Breast epithelium (tissue), 3 donors: ENCODE results near the gene MKRN1.

Experiments used
- POLR2AphosphoS5 ChIP-seq, 3 donors: sonication (generic); formaldehyde crosslinking; IDR thresholded peaks; one replicate each; pipeline ENCODE4 v1.6.1; 2017; ENCODE audit warnings: antibody characterized with exemption in 3 of 3
- TF ChIP-seq, protein P1 (sequence below), 3 donors: fragments of 450-650 bp; IDR thresholded peaks; one replicate each; pipeline ENCODE4 v1.5.1; 2016 to 2017; ENCODE audit warnings: antibody characterized with exemption in 3 of 3, mild to moderate bottlenecking in 3 of 3, moderate library complexity in 3 of 3

GRCh38 chr7:140489026-140489359, 9.7 kb upstream of the MKRN1 start:
- TF ChIP-seq, protein P1, sequence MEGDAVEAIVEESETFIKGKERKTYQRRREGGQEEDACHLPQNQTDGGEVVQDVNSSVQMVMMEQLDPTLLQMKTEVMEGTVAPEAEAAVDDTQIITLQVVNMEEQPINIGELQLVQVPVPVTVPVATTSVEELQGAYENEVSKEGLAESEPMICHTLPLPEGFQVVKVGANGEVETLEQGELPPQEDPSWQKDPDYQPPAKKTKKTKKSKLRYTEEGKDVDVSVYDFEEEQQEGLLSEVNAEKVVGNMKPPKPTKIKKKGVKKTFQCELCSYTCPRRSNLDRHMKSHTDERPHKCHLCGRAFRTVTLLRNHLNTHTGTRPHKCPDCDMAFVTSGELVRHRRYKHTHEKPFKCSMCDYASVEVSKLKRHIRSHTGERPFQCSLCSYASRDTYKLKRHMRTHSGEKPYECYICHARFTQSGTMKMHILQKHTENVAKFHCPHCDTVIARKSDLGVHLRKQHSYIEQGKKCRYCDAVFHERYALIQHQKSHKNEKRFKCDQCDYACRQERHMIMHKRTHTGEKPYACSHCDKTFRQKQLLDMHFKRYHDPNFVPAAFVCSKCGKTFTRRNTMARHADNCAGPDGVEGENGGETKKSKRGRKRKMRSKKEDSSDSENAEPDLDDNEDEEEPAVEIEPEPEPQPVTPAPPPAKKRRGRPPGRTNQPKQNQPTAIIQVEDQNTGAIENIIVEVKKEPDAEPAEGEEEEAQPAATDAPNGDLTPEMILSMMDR (IDR thresholded peaks at IDR 0.05) = no peak
- TF ChIP-seq POLR2AphosphoS5 (IDR thresholded peaks at IDR 0.05) = no peak
